Breast epithelium (tissue), 4 donors: Measurements from ENCODE around the gene ADIPOQ. TPM values are rescaled to one million over a fixed set of nuclear protein-coding genes. Genes with fewer than 3 reads are reported as not detected.
"Not testable (repeated sequence)": the region's sequence is repeated elsewhere in the genome, so short reads cannot be mapped to it uniquely, and the experiment has no call there.

Experiments used
- DNase-seq, 2 donors: peaks; one replicate each; pipeline ENCODE4 v3.0.0-alpha.2; 2019; ENCODE audit warnings: low spot score in 2 of 2
- H3K27ac ChIP-seq, 2 donors: fragments of 200-600 bp; sonication (generic) in 1 of 2; one replicate each; pipeline ENCODE4 v1.5.1; 2016 to 2019; ENCODE audit warnings: mild to moderate bottlenecking in 1 of 2
- H3K27me3 ChIP-seq, 2 donors: fragments of 200-600 bp; sonication (generic) in 1 of 2; one replicate each; pipeline versions ENCODE4 v1.5.1 to v1.6.0; 2017 to 2019; ENCODE audit warnings: control low read depth in 1 of 2, mild to moderate bottlenecking in 1 of 2
- H3K36me3 ChIP-seq: fragments of 200-600 bp; one replicate; pipeline ENCODE4 v1.5.1; 2019
- H3K4me1 ChIP-seq, 2 donors: fragments of 200-600 bp; sonication (generic); one replicate each; pipeline ENCODE4 v1.5.1; 2016 to 2019; ENCODE audit warnings: control low read depth in 1 of 2
- H3K4me3 ChIP-seq, 3 donors: fragments of 200-600 bp; sonication (generic); 1 replicate in 2 of 3; 2 replicates in 1 of 3; pipeline ENCODE4 v1.5.1; 2016 to 2019; ENCODE audit warnings: mild to moderate bottlenecking in 3 of 3, moderate library complexity in 2 of 3
- H3K9me3 ChIP-seq, 2 donors: fragments of 200-600 bp; sonication (generic) in 1 of 2; one replicate each; pipeline ENCODE4 v1.5.1; 2016 to 2019; ENCODE audit warnings: control low read depth in 1 of 2
- CTCF ChIP-seq, 3 donors: fragments of 450-650 bp; IDR thresholded peaks; one replicate each; pipeline ENCODE4 v1.5.1; 2016 to 2017; ENCODE audit warnings: antibody characterized with exemption in 3 of 3, mild to moderate bottlenecking in 3 of 3, moderate library complexity in 3 of 3
- POLR2A ChIP-seq: fragments of 450-650 bp; IDR thresholded peaks from one replicate; pipeline ENCODE4 v1.6.1; 2016; ENCODE audit warnings: antibody characterized with exemption, mild to moderate bottlenecking, moderate library complexity
- POLR2AphosphoS5 ChIP-seq, 3 donors: sonication (generic); formaldehyde crosslinking; IDR thresholded peaks; one replicate each; pipeline ENCODE4 v1.6.1; 2017; ENCODE audit warnings: antibody characterized with exemption in 3 of 3
- intact Hi-C: fragments of 100-400 bp; cut with DNase I; formaldehyde crosslinking; loops from one replicate; pipeline ENCODE4 v1.15.1; 2023; ENCODE audit warnings: low total_unique reads
- total RNA-seq, 3 donors: library from RNA; depleted of rRNA; stranded (reverse); fragments of >200 nt; gene quantifications; one replicate each; pipeline ENCODE4 v1.1.0, GENCODE V29; 2016

Gene ADIPOQ
- 1,000 to 10,000 TPM in 1 of 3 donors, 100 to 1,000 TPM in 2; 137 to 2,151 (median 208) TPM for total RNA-seq

- no peaks in the 10 kb centered on the region for H3K9me3 ChIP-seq
- H3K4me1 ChIP-seq = no peaks in the 10 kb centered on the region
- H3K27me3 ChIP-seq = peaks cover 0 to 3% of the 10 kb centered on the region in 2 donors
- H3K36me3 ChIP-seq = no peaks in the 10 kb centered on the region
- H3K4me3 ChIP-seq = no peak within 1 kb of the TSS
- intact Hi-C loops = no loop called here
- DNase-seq = no peak
- no peak for TF ChIP-seq POLR2AphosphoS5 (IDR thresholded peaks at IDR 0.05)
- TF ChIP-seq CTCF (IDR thresholded peaks at IDR 0.05) = no peak
- no peak for TF ChIP-seq POLR2A
- no peak within 1 kb of the TSS for H3K27ac ChIP-seq
Measured at GRCh38 chr3:186842426-186843038, at the start of gene ADIPOQ. TSS of gene ADIPOQ (plus strand) at chr3:186842710. CDS start at chr3:186853059, 10,349 bp downstream.

- no peak for TF ChIP-seq POLR2AphosphoS5 (IDR thresholded peaks at IDR 0.05)
- TF ChIP-seq CTCF (IDR thresholded peaks at IDR 0.05) = no peak
- TF ChIP-seq POLR2A = no peak
- H3K9me3 ChIP-seq = no peaks in the 10 kb centered on the region
- H3K36me3 ChIP-seq = no peaks in the 10 kb centered on the region
- intact Hi-C loops = no loop called here
- H3K27ac ChIP-seq = no peak overlapping the region
- no peak for DNase-seq
- H3K4me1 ChIP-seq = no peaks in the 10 kb centered on the region
- H3K4me3 ChIP-seq = no peak overlapping the region
- H3K27me3 ChIP-seq = no peaks in the 10 kb centered on the region
Measured at GRCh38 chr3:186798239-186798874, 44.2 kb upstream of the ADIPOQ start.

- DNase-seq = no peak
- H3K27ac ChIP-seq = no peak overlapping the region
- intact Hi-C loops = no loop called here
- H3K9me3 ChIP-seq = no peaks in the 10 kb centered on the region
- H3K4me3 ChIP-seq = no peak overlapping the region
- H3K27me3 ChIP-seq = no peaks in the 10 kb centered on the region
- TF ChIP-seq POLR2AphosphoS5 (IDR thresholded peaks at IDR 0.05) (no peak), POLR2A (no peak), CTCF (IDR thresholded peaks at IDR 0.05) (no peak)
- no peaks in the 10 kb centered on the region for H3K36me3 ChIP-seq
- H3K4me1 ChIP-seq = no peaks in the 10 kb centered on the region
Measured at GRCh38 chr3:186800285-186800684, 42.2 kb upstream of the ADIPOQ start.

- Histone ChIP-seq H3K27ac (no peak overlapping the region), H3K4me1 (peaks cover 0 to 3% of the 10 kb centered on the region in 2 donors), H3K27me3 (no peaks in the 10 kb centered on the region), H3K4me3 (no peak overlapping the region), H3K9me3 (no peaks in the 10 kb centered on the region), H3K36me3 (no peaks in the 10 kb centered on the region)
- intact Hi-C loops = no loop called here
- no peak for DNase-seq
- TF ChIP-seq POLR2AphosphoS5 (IDR thresholded peaks at IDR 0.05) = no peak
- no peak for TF ChIP-seq POLR2A
- no peak for TF ChIP-seq CTCF (IDR thresholded peaks at IDR 0.05)
Measured at GRCh38 chr3:186802701-186803100, 39.8 kb upstream of the ADIPOQ start.

GRCh38 chr3:186803447-186803846 lies 39.1 kb upstream of the ADIPOQ start:
- H3K36me3 ChIP-seq, H3K27me3 ChIP-seq, H3K27ac ChIP-seq, H3K4me3 ChIP-seq, DNase-seq, H3K9me3 ChIP-seq, intact Hi-C loops, H3K4me1 ChIP-seq: not testable (repeated sequence)
